CD4-positive, alpha-beta T cell treated with Interleukin-4 for 4 hours (primary cell): ENCODE results near the gene WWOX.
A peak's percentile ranks its signal among the peaks of the same experiment; 100 is the strongest.

Experiments
- DNase-seq: peaks from one replicate; pipeline ENCODE4 v3.0.0-alpha.2; 2020

The WWOX gene

DNA sequence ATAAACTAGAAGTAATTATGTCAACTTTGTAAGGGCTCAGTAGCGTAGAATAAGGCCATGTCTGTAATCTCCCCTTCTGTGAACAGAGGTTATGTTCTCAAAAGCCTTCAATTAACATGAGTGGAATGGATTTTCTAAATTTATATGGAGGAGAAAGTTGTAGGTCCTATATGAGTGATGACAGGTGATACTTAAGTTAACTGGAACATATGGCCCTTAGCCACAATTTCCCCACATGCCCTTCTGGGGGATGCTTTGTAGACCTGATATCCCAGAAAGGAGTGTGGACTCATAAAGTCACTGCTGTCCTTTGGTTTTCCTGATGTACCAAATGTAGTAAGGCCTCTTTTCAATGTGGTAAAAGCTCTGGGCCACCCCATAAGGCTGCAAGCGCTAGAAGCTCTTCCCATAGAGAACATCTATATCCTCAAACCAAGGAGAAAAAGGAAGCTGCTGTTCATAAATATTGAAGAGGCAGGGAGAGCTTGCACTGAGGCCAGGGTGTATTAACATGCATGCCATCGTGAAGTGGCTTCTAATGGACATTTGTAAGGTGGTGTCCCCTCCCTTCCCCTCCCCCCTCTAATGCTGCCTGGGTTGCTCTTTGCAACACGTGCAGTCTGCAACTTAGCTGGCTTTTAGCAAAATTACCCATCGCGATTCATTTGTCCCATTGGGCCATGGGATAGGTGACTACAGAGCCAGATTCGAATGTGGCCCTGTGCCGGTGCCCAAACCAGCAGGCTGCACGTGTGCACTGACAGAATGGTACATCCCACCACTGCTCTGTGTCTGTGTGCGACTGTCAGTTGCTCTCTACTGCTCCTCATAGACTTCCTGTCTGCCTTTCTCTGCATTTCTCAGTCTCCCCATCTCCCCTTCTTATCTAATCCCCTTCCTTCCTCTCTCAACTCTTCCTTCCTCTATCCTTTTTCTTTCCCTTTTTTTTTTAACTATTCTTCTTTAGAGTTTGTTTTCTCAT, 269.0 kb downstream of the WWOX start:
- no peak for DNase-seq

DNA sequence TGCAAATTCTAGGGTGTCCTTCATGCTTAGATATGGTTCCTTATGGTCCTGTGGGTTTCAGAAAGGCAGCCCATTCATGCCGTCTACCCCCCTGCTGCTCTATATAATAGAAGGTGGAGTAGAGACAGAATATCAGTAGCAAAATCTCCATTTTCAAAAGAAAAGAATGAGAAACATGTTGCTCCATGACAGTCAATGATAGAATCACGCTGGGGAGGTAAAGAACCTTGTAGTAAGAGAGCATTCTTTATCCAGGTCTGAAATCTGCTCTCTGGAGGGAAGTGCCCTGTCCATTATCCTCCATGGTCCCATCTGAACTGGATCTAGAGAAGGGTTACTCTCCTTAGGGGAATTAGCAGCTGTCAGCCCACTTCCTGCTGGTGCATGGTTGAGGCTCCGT, 272.8 kb downstream of the WWOX start:
- no peak for DNase-seq

DNA sequence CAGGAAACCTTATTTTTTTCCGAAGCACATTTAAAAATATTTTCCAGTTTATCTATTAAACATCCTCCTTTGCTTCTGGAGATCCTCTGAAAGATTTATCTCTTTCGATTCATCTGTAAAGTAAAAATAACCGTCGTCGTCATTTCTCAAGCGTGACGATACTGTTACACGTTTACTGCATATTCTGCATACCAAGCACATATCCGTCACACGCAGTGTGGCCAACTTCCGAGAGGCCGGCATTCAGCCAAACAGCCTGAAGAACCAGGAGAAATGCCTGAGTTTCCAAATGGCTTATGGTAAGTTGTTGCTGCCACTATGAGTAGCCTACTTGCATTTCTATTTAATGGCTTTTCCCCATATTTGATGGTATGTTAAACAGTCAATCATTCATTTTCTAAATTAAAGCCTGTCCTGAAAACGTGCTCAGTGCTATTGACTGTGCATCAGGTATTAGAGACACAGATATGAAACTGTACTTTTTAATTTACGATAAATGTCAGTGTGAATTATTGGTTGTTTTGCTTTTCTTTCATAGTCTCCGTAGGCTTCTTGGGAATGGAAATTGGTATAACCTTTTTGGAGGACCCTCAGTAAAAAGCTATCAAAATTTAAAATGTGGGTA, 275.7 kb downstream of the WWOX start:
- DNase-seq: no peak

DNA sequence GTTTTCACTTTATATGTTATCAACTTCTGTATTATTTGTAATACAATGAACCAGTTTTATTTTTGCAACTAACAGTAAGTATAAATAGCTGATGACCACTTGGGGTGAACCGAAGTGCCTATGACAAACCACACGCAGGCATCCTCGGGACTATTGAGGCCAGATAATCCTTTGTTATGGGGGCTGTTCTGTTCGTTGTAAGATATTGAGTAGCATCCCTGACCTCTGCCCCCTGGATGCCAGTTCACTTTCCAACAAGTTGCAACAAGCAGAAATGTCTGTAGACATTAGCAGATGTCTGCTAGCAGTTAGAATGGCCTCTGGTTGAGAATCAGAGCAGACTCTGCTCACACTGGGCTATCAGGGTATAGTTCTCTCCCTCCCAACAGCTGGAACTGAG, 277.0 kb downstream of the WWOX start:
- DNase-seq: no peak

DNA sequence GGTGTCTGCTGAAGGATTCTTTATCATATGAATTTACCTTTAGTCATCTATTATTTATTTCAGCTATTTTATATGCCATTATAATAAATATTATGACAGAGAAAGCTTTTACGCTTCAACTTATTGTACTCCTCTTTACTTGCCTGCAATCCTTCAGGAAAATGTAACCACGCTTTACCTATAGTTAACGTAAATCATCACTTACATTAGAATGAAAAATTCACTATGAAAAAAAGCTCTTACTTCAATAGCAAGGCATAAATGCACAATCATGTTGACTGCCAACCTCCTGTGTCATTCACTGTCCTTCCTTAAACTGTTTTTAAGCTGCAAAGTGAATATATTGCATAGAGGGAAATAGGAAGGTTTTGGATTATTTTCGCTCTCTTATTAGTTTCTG, 277.9 kb downstream of the WWOX start:
- no peak for DNase-seq

DNA sequence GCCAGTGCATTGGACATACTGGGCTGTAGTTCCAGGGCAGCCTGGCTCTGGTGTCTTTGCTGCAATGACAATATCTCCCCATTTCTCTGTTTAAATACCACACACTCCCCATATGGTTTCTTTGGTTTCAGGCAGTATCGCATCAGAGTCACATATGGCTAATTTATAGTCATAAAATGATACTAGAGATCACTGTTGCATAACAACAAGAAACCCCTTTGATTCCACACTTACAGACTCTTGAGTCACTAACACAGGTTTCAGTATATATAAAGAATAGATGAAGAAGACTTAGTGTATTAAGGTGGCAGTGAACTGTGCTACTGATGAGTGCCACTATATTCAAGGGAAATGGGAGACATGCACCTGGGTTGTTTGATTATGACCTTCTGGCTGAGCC, 281.6 kb downstream of the WWOX start:
- DNase-seq: no peak

DNA sequence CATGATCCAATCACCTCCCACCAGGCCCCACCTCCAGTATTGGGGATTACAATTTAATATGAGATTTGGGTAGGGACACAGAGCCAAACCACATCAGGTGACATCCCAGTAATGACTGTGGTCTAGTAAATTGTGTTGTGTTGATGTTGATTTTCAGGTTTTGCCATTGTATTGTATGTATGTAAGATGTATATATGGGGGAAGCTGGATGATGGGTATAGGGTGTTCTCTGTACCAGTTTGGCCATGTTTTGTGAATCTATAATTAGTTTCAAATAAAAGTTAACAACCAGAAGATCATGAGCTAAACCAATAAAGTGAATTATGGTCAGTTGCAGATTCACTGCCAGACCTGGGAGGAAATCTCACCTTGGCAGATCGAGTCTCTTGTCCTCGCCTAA, 283.7 kb downstream of the WWOX start:
- DNase-seq: no peak

DNA sequence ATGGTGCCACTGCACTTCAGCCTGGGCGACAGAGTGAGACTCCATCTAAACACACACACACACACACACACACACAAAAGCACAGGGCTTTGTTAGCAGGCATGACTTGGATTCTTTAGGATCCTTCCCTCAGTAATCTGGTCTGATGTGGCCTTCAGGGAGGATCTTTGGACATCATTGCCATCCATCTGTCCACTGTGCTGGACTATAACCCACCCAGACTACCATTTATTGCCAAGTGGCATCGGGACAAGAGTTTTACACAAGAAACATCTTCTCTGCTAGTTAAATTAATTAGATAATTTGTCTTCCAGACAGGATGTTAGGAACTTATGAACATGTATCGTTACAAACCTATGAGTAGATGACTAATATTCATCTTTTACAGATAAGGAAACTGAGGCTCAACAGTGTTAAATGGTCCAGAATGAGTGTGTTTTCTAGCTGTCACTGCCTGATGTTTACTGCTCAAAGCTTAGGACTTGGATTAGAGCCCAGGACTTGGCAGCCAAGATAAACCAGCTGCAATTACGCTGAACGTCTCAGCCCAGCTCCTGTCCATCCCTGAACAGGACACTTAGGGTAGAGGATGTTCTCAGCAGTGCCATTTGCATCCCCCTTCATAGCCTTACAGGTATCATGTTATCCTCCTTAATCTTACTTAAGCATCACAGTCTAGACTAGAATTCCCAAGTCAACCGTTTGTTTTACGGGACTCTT, 285.8 kb downstream of the WWOX start:
- DNase-seq: no peak

DNA sequence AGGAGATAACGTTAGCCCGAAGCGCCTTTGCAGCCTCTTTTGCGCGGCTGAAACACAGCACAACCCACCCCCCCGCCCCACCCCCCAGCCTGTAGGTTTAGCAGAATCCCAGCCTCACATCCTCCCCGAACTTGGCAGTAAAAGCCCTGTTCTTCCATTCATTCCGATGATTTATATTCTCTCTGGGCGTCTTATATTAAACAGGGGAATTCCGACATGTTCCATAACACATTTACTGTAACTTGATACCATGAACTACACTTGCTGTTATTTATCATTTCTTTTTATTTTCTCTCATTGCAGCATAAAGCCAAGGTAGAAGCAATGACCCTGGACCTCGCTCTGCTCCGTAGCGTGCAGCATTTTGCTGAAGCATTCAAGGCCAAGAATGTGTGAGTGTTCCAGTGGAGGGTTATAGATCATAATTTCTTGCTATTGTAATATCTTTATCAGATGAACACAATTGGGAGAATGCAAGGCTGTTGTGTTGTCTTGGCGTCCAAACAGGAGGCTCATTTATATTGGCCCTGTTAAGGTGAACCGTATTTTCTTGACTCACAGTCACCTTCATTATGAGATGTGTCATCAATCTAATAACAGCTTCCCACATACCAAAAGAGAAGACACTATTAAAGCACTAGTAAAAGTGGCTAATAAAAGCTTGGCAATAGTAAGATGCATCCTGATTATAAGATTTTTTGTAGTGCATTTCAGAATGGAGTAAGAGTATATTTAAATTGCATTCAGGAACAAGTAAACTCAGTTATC, 287.3 kb downstream of the WWOX start:
- no peak for DNase-seq

DNA sequence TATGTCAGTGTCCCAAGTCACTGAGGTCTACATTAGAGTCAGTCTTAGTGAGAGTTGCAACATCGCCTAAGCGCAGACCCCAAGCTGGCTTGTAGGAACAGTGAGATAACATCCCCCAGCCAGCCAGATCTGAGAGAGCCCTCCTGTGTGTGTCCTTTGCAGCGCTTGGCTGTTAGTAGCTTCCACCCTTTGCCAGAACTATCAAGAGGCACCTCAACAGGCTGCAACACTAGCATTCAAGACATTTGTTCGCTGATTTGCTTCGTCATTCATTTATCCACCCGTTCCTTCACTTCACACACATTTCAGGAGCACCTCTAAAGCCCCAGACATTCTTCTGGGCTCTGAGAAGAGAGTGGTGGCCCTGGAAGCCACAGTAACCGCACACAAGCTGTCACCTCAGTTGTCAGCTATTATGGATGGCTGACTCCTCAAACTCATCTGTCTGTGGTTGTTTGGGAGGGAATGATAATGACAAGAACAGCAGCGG, 289.6 kb downstream of the WWOX start:
- DNase-seq: no peak

DNA sequence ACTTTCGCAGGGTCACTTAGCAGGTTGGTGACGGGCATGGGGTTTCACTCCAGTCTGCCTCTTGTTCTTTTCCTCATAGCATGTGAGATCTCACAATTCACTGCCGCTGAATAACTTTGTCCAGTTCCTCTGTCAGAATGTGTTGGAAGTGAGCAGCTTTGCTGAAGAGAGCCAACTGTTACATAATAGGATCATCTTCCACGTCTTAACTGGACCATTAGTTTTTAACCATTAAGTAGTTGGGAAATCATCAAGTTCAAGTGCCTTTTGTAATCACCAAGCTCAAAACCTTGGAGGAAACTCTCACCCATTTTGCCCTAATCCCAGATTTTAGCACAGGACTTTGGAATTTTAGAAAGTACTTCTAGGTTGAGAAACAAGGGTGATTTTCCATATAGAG, 290.6 kb downstream of the WWOX start:
- no peak for DNase-seq

DNA sequence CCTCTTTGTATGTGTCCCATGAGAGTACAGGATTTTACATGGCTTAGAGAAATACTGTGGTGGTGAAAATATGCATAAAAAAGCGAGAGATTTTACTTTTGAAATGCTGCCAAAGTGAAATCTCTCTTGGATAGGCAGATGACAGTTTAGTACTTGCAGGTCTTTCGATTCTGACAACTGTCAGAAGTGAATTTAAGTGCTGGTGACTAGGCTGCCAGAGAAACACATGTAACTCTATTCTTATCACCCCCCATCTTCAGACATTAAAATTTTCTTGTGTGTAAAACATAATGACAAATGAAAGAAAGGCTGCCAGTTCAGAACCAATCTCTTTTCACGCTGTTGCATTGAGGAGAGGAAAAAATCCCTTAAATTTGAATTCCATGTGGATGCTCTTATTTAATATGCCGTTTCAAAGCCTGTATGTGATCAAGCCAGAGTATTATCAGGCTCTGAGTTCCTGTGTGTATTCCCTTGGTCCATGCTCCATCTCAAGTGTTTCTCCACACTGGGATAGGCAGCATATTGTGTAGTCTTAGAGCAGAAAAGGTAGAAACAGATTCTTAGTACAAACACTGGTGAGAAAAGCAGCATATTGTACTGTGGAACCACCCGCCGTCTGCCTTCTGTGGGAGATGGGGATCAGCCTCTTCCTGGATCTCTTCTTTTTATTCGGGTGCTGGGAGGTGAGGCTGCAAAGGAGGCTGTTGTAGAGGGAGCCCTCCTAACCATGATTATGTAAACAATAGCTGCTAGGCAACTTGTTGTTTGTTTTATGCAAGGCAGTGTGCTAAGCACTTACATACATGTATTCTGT, 291.3 kb downstream of the WWOX start:
- DNase-seq: no peak

DNA sequence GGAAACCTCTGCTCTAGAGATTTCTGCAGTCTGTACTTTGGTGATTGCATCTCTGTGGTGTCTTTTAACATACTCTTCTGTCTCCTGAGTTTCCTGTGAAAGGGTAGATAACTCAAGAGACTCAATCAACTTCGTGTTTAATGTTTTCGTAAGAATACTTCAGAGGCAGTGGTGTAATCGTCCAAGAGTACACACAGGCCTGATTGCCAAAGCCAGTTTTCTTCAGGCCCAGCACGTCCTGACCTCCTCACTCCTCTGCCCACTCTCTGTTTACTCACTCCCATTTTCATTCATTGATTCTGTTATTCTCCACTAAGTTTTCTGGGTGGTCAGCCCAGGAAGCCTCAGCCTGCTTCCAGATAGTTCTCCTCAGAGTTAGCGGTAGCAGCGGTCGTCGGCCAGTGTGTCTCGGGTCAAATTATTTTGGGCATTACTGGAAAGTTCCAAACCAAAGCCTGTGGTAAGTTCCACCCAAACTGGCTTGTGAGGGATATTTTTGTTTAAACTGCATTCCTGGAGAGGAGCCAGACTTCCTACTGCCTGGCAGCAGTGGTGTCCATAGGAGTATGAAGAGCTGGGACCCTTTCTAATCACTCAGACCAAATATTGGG, 293.2 kb downstream of the WWOX start:
- no peak for DNase-seq

DNA sequence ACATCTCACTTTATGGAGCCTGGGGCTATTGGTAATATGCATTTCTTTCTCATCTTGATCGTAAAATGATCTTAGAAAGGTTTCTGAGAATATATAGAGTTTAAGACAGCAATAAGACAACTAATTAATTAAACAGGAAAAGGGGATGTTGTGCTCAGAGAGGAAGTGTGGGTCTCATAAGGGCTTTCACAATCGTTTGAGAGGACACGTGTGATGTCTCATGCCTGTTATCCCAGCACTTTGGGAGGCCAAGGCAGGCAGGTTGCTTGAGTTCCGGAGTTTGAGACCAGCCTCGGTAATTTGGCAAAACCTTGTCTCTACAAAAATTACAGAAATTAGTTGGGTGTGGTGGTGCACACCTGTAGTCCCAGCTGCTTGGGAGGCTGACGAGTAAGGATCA, 295.6 kb downstream of the WWOX start:
- DNase-seq: no peak

DNA sequence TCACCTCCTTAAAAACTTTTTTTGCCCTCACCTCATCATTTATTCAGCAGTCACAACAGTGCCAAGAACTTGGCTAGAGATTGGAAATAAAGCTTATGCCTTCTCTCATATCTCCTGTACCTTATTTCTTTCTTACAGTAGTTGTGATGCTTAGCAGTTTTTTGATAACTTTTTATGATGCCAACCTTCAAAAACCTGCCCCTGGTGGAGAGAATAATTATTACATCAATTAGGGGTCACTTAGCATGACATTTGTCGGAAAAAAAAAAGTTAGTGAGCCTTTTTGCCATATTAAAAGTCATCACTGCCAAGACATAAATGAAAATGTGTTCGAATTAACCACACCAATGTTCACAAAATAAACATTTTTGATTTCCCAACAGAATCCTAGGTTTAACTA, 296.6 kb downstream of the WWOX start:
- peak; percentile 2 for DNase-seq

DNA sequence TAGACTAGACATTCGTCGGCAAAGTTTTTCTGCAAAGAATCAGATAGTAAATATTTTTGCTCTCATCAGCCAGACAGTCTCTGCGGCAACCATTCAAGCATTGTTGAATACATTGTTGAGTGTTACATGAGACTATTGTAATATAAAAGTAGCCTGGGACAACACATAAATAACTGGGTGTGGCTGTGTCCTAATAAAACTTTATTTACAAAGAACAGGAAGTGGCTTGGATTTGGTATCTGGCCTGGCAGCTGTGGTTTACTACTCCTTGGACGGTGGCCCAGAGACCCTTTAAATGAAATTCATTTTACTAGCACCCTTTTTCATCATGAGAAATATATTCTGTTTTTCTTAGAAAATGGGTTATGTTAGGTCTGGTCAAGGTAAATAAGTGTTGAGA, 297.2 kb downstream of the WWOX start:
- no peak for DNase-seq

DNA sequence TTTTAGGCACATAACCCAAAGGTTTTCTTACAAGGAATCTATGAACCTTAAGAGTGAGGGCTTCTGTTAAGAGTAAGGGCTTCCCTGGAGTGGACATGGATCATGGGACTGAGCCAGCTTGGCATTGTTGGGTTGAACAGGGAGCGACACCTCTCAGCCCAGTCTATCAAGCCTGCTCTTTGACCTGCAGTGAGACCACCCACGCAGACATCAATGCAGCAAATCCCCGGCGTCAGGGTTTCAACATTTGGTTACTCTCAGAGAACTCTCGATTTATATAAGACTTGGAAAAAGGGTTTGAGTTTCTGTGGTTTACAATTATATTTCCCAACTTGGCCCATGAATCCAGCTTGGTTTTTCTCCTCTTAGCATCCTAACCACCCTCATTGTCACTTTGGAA, 299.9 kb downstream of the WWOX start:
- no peak for DNase-seq

DNA sequence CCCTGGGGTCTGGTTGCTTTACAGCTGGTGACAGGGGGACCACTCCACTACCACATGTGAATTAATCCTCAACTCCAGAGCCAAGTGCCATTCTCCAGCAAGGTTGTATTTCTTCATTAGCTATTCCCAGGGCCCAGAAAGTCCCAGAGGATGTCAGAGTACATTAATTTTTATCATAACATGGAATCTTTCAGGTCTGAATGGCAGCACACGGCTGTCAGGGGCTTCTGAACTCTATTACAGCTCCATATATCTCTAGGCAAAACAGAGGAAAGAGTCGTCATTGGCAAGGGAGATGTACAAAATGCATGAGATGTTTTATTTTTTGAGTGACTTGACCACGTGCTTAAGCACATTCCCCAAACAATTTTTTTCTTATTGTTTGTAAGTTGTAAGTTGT, 303.4 kb downstream of the WWOX start:
- no peak for DNase-seq

DNA sequence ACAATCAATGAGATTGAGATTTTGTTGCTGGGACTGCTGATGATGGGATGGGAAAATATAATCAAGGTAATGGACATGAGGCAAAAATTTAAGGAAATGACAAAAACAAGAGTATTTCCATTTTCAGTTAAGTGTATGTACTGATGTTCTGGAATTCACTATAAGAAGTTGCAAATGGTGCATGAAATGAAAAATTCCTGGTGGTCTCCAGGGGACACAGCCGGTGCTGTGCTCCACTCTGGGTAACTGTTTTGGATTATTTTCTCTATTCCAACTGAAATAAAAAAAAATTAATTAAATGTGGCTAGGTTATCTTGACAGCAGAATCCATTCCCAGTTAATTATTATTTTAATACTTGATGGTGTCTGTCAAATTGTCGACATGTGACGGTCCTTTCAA, 305.6 kb downstream of the WWOX start:
- DNase-seq: no peak

DNA sequence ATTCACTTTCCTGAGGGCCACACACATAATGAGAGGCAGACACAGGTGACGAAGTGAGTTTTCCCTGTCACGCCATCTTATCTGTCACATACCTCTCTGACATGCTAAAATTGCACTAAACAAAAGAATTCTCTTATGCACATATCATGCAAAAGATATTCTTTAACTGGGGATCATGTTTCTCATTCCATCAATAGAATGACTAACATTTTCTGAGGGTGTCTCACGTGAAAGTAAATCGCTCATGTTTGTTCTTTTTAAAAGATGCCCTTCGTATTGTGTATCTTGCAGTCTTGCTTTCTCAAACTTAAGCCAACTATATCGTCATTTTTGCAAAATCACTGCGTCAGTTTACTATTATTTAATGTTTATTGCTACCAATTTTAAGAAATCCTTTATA, 306.4 kb downstream of the WWOX start:
- DNase-seq: no peak

DNA sequence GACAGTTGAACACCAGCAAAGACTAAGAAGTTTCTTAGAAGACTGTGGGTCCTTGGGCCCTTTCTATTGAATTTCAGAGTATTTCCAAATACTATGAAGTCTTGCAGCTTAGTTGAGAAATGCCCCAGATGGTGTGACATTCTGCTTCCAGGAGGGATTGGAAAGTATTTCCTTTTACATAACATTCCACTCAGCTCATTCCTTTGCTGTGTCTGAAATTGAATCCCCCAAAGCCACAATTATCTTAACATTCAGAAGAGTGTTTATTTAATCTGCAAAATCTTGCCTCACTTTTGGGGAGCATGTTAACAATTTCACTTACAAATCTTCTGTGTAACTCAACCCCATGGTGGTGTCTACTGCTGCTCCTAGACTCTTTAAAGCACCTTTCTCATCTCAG, 307.7 kb downstream of the WWOX start:
- no peak for DNase-seq

DNA sequence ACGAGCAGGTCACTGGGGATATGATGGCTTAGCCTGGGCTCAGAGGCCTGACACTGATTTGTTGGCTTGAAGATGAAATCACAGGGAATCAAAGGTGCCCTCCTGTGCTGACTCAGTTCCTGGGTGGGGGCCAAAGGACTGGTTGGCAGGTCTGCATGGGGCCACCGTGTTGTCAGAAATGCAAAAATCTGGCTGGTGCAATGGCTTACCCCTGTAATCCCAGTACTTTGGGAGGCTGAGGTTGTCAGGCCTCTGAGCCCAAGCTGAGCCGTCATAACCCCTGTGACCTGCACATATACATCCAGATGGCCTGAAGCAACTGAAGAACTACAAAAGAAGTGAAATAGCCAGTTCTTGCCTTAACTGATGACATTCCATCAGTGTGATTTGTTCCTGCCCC, 314.2 kb downstream of the WWOX start:
- DNase-seq: no peak
